H1 (cell line): Measurements from ENCODE around the gene SCARB2. TPM values are rescaled to one million over a fixed set of nuclear protein-coding genes. Genes with fewer than 3 reads are reported as not detected.

Experiments
- KDM1A ChIP-seq: fragments of 200-600, 300-600 bp; sonication (generic); IDR thresholded peaks from 2 replicates; pipeline ENCODE4 v1.7.1; 2016; ENCODE audit warnings: mild to moderate bottlenecking, low read length, borderline replicate concordance
- POU5F1 ChIP-seq: IDR thresholded peaks from 2 replicates; pipeline ENCODE4 v1.6.1; 2011; ENCODE audit warnings: low read depth, mild to moderate bottlenecking, low read length, moderate library complexity
- YY1 ChIP-seq: IDR thresholded peaks from 2 replicates; pipeline ENCODE4 v1.6.1; 2011; ENCODE audit warnings: low read depth, mild to moderate bottlenecking, low read length
- polyA plus RNA-seq, 7 experiments: library from polyadenylated mRNA; depleted of rRNA in 3 of 7; stranded (reverse) in 5 of 7; unstranded in 2 of 7; fragments of >200 nt in 5 of 7; fragments of 200-250 nt in 2 of 7; gene quantifications; 1 replicate in 5 of 7; 2 replicates in 1 of 7; 4 replicates in 1 of 7; pipeline versions ENCODE4 v1.2.1 to v1.2.3, GENCODE V29; 2011 to 2013; ENCODE audit warnings: missing spikeins in 2 of 7, mixed read lengths in 2 of 7
- total RNA-seq: library from RNA; stranded (reverse); fragmentation: NEBNext Ultra II Directional; extraction: Animal tissue kit (Norgen Biotek cat#: 25700); gene quantifications from 2 replicates; pipeline ENCODE4 v1.2.1, GENCODE V29; 2021

SCARB2 gene
- total and polyA plus RNA-seq, 2 of the 8 experiments (the other 6 are each of a cell fraction or from before 2014, with no cell fraction given) = 18.5 to 35.7 TPM

- no peak for TF ChIP-seq KDM1A
- no peak for TF ChIP-seq POU5F1
- TF ChIP-seq YY1 = peak; percentile 67; the same call in 1 of the 2 replicates
Measured at GRCh38 chr4:76148142-76148865, 65.3 kb downstream of the SCARB2 start, which contains the start of gene NUP54 (continued).
